Measurements from ENCODE around the gene FBXW5. TPM values are rescaled to one million over a fixed set of nuclear protein-coding genes. Genes with fewer than 3 reads are reported as not detected.

FBXW5 gene
- total and polyA plus RNA-seq, 9 of the 15 experiments (the other 6 are each of a cell fraction or from before 2014, with no cell fraction given), result 0.21 to 128 (median 37.0) TPM

DNA sequence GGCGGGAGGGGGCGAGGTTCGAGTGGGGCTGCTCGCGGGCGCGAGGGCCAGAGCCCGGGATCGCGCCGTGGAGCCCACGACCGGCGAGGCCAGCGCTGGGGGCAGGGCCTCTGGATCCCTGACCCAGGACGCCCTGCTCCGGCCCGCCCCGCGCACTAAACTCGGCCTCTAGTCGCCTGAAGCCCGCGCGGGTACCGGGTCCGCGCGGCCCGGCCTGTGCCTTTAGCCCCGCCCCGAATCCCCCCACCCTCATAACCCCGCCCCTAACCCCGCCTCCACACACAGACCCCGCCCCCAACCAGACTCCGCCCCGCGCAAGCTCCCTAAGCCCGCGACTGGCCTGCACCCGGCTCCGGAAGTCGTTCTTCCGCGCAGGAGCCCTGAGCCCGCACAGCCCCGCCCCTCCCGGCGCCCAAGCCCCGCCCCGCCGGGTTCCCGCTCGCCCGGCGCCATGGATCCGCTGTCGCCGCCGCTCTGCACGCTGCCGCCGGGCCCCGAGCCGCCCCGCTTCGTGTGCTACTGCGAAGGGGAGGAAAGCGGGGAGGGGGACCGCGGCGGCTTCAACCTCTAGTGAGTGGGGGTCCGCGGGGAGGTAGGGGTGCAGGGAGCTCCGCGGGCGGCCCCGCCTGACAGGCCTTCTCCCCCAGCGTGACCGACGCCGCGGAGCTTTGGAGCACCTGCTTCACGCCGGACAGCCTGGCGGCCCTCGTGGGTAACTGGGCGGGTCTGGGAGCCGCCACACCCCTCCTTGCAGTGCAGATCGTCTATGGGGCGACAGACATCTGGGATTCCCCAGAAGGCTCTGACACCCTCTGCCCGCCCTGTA, 47.7 kb upstream of the FBXW5 start, which contains the start of gene PAXX (continued):
- TF ChIP-seq, protein P1, sequence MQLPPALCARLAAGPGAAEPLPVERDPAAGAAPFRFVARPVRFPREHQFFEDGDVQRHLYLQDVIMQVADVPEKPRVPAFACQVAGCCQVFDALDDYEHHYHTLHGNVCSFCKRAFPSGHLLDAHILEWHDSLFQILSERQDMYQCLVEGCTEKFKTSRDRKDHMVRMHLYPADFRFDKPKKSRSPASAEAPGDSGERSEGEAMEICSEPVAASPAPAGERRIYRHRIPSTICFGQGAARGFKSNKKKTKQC (CRISPR knock-in tag; IDR thresholded peaks at IDR 0.05), result peak; percentile 79; the same call in 1 of the 2 replicates
- peak; percentile 57 for TF ChIP-seq KDM5B (IDR thresholded peaks at IDR 0.05; ENCODE audit: insufficient replicate concordance, low read depth, low read length)
- TF ChIP-seq FOXA3 (CRISPR knock-in tag; conservative IDR thresholded peaks at IDR 0.05 in 1 of 2, IDR thresholded peaks at IDR 0.05 in 1 of 2), result peak in 1 of 2 experiments; percentile 63; a peak in 1 of 4 replicates

DNA sequence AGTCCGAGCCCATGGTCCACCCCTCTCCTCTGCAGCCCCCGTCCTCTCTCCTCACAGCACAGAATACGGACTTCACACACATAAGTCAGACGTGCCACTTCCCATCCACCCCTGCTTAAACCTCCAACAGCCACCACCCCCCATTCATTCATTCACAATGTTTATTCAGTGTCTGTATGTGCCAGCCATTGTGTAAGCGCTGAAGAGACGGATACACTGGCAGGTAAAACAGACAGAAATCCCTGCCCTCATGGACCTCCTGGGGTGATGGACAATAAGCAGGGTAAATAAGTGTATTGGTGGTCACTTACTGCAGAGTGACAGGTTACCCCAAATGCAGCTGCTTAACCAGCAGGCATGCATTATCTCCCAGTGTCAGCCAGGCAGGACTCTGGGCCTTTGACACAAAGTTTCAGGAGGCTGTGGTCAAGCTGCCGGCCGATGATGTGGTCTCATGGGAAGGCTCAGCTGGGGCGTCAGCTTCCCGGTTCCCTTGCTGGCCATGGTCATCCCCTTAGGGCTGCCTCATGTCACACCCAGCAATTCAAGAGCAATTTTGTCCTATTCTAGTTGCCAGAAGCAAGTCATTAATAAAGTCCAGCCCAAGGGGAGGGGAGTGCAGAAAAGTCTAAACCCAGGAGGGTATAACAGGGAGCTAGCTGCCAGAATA, 45.8 kb upstream of the FBXW5 start:
- no peak overlapping the region for H3K27ac ChIP-seq (ENCODE audit: extremely low read depth, low read depth, low read length)
- DNase-seq (ENCODE audit: extremely low read depth in 1 of 4, low spot score in 3 of 4), result no peak
- ATAC-seq, result no peak
- TF ChIP-seq, protein P2, sequence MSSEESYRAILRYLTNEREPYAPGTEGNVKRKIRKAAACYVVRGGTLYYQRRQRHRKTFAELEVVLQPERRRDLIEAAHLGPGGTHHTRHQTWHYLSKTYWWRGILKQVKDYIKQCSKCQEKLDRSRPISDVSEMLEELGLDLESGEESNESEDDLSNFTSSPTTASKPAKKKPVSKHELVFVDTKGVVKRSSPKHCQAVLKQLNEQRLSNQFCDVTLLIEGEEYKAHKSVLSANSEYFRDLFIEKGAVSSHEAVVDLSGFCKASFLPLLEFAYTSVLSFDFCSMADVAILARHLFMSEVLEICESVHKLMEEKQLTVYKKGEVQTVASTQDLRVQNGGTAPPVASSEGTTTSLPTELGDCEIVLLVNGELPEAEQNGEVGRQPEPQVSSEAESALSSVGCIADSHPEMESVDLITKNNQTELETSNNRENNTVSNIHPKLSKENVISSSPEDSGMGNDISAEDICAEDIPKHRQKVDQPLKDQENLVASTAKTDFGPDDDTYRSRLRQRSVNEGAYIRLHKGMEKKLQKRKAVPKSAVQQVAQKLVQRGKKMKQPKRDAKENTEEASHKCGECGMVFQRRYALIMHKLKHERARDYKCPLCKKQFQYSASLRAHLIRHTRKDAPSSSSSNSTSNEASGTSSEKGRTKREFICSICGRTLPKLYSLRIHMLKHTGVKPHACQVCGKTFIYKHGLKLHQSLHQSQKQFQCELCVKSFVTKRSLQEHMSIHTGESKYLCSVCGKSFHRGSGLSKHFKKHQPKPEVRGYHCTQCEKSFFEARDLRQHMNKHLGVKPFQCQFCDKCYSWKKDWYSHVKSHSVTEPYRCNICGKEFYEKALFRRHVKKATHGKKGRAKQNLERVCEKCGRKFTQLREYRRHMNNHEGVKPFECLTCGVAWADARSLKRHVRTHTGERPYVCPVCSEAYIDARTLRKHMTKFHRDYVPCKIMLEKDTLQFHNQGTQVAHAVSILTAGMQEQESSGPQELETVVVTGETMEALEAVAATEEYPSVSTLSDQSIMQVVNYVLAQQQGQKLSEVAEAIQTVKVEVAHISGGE (CRISPR knock-in tag; IDR thresholded peaks at IDR 0.05), result no peak
- TF ChIP-seq, protein P3, sequence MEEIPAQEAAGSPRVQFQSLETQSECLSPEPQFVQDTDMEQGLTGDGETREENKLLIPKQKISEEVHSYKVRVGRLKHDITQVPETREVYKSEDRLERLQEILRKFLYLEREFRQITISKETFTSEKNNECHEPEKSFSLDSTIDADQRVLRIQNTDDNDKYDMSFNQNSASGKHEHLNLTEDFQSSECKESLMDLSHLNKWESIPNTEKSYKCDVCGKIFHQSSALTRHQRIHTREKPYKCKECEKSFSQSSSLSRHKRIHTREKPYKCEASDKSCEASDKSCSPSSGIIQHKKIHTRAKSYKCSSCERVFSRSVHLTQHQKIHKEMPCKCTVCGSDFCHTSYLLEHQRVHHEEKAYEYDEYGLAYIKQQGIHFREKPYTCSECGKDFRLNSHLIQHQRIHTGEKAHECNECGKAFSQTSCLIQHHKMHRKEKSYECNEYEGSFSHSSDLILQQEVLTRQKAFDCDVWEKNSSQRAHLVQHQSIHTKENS (CRISPR knock-in tag; IDR thresholded peaks at IDR 0.05), result no peak
- TF ChIP-seq MEIS2 (IDR thresholded peaks at IDR 0.05; ENCODE audit: partially characterized antibody), result no peak
- 0 out of 2 replicates have a peak, but pooled peaks have one; percentile 48 for TF ChIP-seq CBX5 (IDR thresholded peaks at IDR 0.05; ENCODE audit: borderline replicate concordance, low read depth)
- TF ChIP-seq, protein P4, sequence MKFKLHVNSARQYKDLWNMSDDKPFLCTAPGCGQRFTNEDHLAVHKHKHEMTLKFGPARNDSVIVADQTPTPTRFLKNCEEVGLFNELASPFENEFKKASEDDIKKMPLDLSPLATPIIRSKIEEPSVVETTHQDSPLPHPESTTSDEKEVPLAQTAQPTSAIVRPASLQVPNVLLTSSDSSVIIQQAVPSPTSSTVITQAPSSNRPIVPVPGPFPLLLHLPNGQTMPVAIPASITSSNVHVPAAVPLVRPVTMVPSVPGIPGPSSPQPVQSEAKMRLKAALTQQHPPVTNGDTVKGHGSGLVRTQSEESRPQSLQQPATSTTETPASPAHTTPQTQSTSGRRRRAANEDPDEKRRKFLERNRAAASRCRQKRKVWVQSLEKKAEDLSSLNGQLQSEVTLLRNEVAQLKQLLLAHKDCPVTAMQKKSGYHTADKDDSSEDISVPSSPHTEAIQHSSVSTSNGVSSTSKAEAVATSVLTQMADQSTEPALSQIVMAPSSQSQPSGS (CRISPR knock-in tag; IDR thresholded peaks at IDR 0.05), result no peak
- no peak for TF ChIP-seq ZNF77 (CRISPR knock-in tag; IDR thresholded peaks at IDR 0.05)
- TF ChIP-seq ERF (CRISPR knock-in tag; IDR thresholded peaks at IDR 0.05), result no peak

More for the DNA sequence above, 45.8 kb upstream of the FBXW5 start:
- ChIA-PET POLR2A (interaction anchor here (0.6 to 1.6 kb wide), 2 partner anchors 12 to 188 kb away, joined by 3 to 5 read pairs; no protein-coding TSS in a partner anchor), CTCF (ENCODE audit: low intra/inter-chr PET ratio) (no interaction called here)
- Histone ChIP-seq H4K20me1 (replicated peaks; ENCODE audit: control insufficient read depth, insufficient read depth, low read length) (no peaks in the 10 kb centered on the region), H3K36me3 (ENCODE audit: control insufficient read depth, insufficient read depth, low read length) (peaks cover 21% of the 10 kb centered on the region; the same call in 1 of the 3 replicates), H3K4me1 (replicated peaks in 1 of 2; ENCODE audit: control insufficient read depth in 2 of 2, insufficient read depth in 2 of 2, low read length in 2 of 2) (peaks cover 10 to 50% of the 10 kb centered on the region in 2 experiments; a peak in 4 of 5 replicates), H3K9me1 (ENCODE audit: control insufficient read depth, insufficient read depth, low read length) (no peaks in the 10 kb centered on the region), H3K4me3 (no peak overlapping the region), H3K9ac (ENCODE audit: insufficient read depth in 1 of 2, low read depth in 2 of 2, low read length in 2 of 2) (no peak overlapping the region), H3K4me2 (ENCODE audit: insufficient read depth, low read length) (no peak overlapping the region), H2AFZ (ENCODE audit: low read depth, low read length) (no peak overlapping the region), H3K79me2 (ENCODE audit: control insufficient read depth, insufficient read depth, low read length) (peaks cover 18% of the 10 kb centered on the region), H3K9me3 (replicated peaks; ENCODE audit: control insufficient read depth, insufficient read depth, low read depth, low read length) (peaks cover 6% of the 10 kb centered on the region), H3K27me3 (ENCODE audit: control insufficient read depth in 2 of 2, insufficient read depth in 2 of 2, low read length in 2 of 2) (no peaks in the 10 kb centered on the region)
- BruUV-seq (replicated peaks), result no TSS peak
- FAIRE-seq, result peak; percentile 44
- WGBS (ENCODE audit: insufficient coverage, low coverage, missing lambda C conversion rate), result 83% methylated on average over 9 of the region's 10 CpGs
- in situ Hi-C loops (cut with MboI) (no loop called here), intact Hi-C loops (cut with micrococcal nuclease) (loop anchor here (5.0 kb wide), 1 partner anchor 43 kb away; the partner anchor contains the start of gene C8G)

All from K562 (cell line).